Stimulated activated CD4-positive, alpha-beta T cell treated with anti-CD3 and anti-CD28 coated beads, Interleukin-4, amount 100 ng/mL, for 4 hours (primary cell): ENCODE results near the gene TJP2.

Experiments
- DNase-seq, 2 experiments: peaks; one replicate each; pipeline ENCODE4 v3.0.0-alpha.2; 2020

The TJP2 gene

GRCh38 chr9:69237702-69238295 is 63.7 kb downstream of the TJP2 start:
- no peak for DNase-seq

GRCh38 chr9:69243116-69243515 is 69.0 kb downstream of the TJP2 start:
- no peak for DNase-seq

- no peak for DNase-seq
These were observed 72.6 kb downstream of the TJP2 start for GRCh38 chr9:69246629-69247028.

GRCh38 chr9:69248005-69248404 is 73.9 kb downstream of the TJP2 start:
- no peak for DNase-seq

- DNase-seq: no peak
These were observed 75.3 kb downstream of the TJP2 start for GRCh38 chr9:69249337-69249736.

GRCh38 chr9:69250681-69251080 is 76.6 kb downstream of the TJP2 start:
- DNase-seq: no peak

GRCh38 chr9:69252436-69252835 is 78.4 kb downstream of the TJP2 start:
- DNase-seq: no peak

GRCh38 chr9:69253057-69253456 is 79.0 kb downstream of the TJP2 start:
- DNase-seq: no peak

- DNase-seq: no peak
These were observed 80.1 kb downstream of the TJP2 start for GRCh38 chr9:69254223-69254622.

GRCh38 chr9:69255591-69255990 is 81.5 kb downstream of the TJP2 start:
- DNase-seq: no peak

GRCh38 chr9:69258551-69258950 is 84.5 kb downstream of the TJP2 start:
- DNase-seq: no peak

- no peak for DNase-seq
These were observed 86.1 kb downstream of the TJP2 start for GRCh38 chr9:69260161-69260560.

- no peak for DNase-seq
These were observed 87.6 kb downstream of the TJP2 start for GRCh38 chr9:69261636-69262035.

- DNase-seq: no peak
These were observed 90.4 kb downstream of the TJP2 start for GRCh38 chr9:69264526-69264925.

- DNase-seq: no peak
These were observed 91.8 kb downstream of the TJP2 start for GRCh38 chr9:69265891-69266290.

- no peak for DNase-seq
These were observed 98.1 kb downstream of the TJP2 start for GRCh38 chr9:69272212-69272611.

GRCh38 chr9:69273161-69273560 is 99.1 kb downstream of the TJP2 start:
- DNase-seq: no peak

GRCh38 chr9:69276775-69277174 is 102.7 kb downstream of the TJP2 start:
- no peak for DNase-seq

GRCh38 chr9:69279084-69279731 is 105.1 kb downstream of the TJP2 start:
- DNase-seq: no peak

- DNase-seq: no peak
These were observed 105.7 kb downstream of the TJP2 start for GRCh38 chr9:69279733-69280132.

GRCh38 chr9:69283003-69283402 is 108.9 kb downstream of the TJP2 start:
- no peak for DNase-seq

- no peak for DNase-seq
These were observed 118.0 kb downstream of the TJP2 start for GRCh38 chr9:69292078-69292477.

GRCh38 chr9:69293156-69293555 is 119.1 kb downstream of the TJP2 start:
- no peak for DNase-seq

- DNase-seq: no peak
These were observed 121.9 kb downstream of the TJP2 start for GRCh38 chr9:69295872-69296552.
